ENCODE results near the gene SARM1.

SARM1 gene

GRCh38 chr17:28372203-28372944 is 880 bp downstream of the SARM1 start:
- DNase-seq (ENCODE audit: insufficient read length, low spot score): peak; percentile 52
- no peak for TF ChIP-seq POU2F2 (IDR thresholded peaks at IDR 0.05; ENCODE audit: low read depth, low read length)
- TF ChIP-seq POLR2A (IDR thresholded peaks at IDR 0.05; ENCODE audit: low read depth, low read length): no peak
- TF ChIP-seq SPI1 (IDR thresholded peaks at IDR 0.05; ENCODE audit: low read depth, low read length): no peak
- TF ChIP-seq TAF1 (IDR thresholded peaks at IDR 0.05; ENCODE audit: low read depth, low read length): no peak
- TF ChIP-seq PAX5 (IDR thresholded peaks at IDR 0.05; ENCODE audit: insufficient read depth, low read length, severe bottlenecking): no peak
- no peak for TF ChIP-seq POLR2AphosphoS5 (IDR thresholded peaks at IDR 0.05; ENCODE audit: low read depth, low read length)
- peak; percentile 43 for FAIRE-seq

- no peak for TF ChIP-seq POU2F2 (IDR thresholded peaks at IDR 0.05; ENCODE audit: low read depth, low read length)
- TF ChIP-seq SPI1 (IDR thresholded peaks at IDR 0.05; ENCODE audit: low read depth, low read length): no peak
- no peak for TF ChIP-seq POLR2A (IDR thresholded peaks at IDR 0.05; ENCODE audit: low read depth, low read length)
- TF ChIP-seq TAF1 (IDR thresholded peaks at IDR 0.05; ENCODE audit: low read depth, low read length): no peak
- TF ChIP-seq POLR2AphosphoS5 (IDR thresholded peaks at IDR 0.05; ENCODE audit: low read depth, low read length): no peak
- TF ChIP-seq PAX5 (IDR thresholded peaks at IDR 0.05; ENCODE audit: insufficient read depth, low read length, severe bottlenecking): no peak
- FAIRE-seq (no peak), DNase-seq (ENCODE audit: insufficient read length, low spot score) (no peak)
Measured at GRCh38 chr17:28372945-28373274, 1.4 kb downstream of the SARM1 start.

GRCh38 chr17:28379814-28380801 is 8.6 kb downstream of the SARM1 start:
- TF ChIP-seq POU2F2 (IDR thresholded peaks at IDR 0.05; ENCODE audit: low read depth, low read length) (no peak), PAX5 (IDR thresholded peaks at IDR 0.05; ENCODE audit: insufficient read depth, low read length, severe bottlenecking) (no peak), TAF1 (IDR thresholded peaks at IDR 0.05; ENCODE audit: low read depth, low read length) (no peak), SPI1 (IDR thresholded peaks at IDR 0.05; ENCODE audit: low read depth, low read length) (no peak), POLR2AphosphoS5 (IDR thresholded peaks at IDR 0.05; ENCODE audit: low read depth, low read length) (no peak), POLR2A (IDR thresholded peaks at IDR 0.05; ENCODE audit: low read depth, low read length) (no peak)
- DNase-seq (ENCODE audit: insufficient read length, low spot score): no peak
- no peak for FAIRE-seq

DNA sequence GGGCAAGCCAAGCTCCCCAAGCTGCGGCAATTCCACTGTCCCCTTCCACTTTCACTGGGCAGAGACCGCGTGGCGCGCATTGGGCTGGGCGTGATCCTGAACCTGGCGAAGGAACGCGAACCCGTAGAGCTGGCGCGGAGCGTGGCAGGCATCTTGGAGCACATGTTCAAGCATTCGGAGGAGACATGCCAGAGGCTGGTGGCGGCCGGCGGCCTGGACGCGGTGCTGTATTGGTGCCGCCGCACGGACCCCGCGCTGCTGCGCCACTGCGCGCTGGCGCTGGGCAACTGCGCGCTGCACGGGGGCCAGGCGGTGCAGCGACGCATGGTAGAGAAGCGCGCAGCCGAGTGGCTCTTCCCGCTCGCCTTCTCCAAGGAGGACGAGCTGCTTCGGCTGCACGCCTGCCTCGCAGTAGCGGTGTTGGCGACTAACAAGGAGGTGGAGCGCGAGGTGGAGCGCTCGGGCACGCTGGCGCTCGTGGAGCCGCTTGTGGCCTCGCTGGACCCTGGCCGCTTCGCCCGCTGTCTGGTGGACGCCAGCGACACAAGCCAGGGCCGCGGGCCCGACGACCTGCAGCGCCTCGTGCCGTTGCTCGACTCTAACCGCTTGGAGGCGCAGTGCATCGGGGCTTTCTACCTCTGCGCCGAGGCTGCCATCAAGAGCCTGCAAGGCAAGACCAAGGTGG is 9.8 kb downstream of the SARM1 start:
- no peak for FAIRE-seq
- no peak for DNase-seq (ENCODE audit: insufficient read length, low spot score)
- TF ChIP-seq TAF1 (IDR thresholded peaks at IDR 0.05; ENCODE audit: low read depth, low read length) (no peak), SPI1 (IDR thresholded peaks at IDR 0.05; ENCODE audit: low read depth, low read length) (no peak), POLR2A (IDR thresholded peaks at IDR 0.05; ENCODE audit: low read depth, low read length) (no peak)

DNA sequence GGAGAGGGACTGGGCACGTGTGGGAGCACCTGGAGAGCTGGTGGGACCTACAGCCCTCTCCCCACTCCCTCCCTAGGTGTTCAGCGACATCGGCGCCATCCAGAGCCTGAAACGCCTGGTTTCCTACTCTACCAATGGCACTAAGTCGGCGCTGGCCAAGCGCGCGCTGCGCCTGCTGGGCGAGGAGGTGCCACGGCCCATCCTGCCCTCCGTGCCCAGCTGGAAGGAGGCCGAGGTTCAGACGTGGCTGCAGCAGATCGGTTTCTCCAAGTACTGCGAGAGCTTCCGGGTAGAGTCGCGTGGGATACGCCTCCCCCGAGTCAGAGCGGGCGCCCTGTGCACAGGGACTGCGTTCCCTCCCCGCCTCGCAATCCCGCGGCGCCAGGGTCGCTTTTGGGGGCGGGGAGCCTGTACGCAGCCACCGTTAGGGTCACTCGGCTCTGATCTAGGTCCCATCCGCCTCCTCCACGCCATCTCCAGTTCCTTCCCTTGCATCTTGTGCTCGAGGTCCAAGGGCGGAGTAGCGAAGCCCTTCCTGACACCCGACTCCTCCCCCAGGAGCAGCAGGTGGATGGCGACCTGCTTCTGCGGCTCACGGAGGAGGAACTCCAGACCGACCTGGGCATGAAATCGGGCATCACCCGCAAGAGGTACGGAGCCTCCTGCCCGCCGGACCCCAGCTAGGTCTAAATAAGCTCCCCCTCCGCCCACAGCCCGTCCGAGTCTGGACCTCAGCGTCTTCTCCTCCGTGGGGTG is 13.0 kb downstream of the SARM1 start:
- FAIRE-seq (peak; percentile 94), DNase-seq (ENCODE audit: insufficient read length, low spot score) (peak; percentile 67)
- TF ChIP-seq PAX5 (IDR thresholded peaks at IDR 0.05; ENCODE audit: insufficient read depth, low read length, severe bottlenecking): no peak
- TF ChIP-seq TAF1 (IDR thresholded peaks at IDR 0.05; ENCODE audit: low read depth, low read length): peak; percentile 20; the same call in 1 of the 2 replicates
- no peak for TF ChIP-seq SPI1 (IDR thresholded peaks at IDR 0.05; ENCODE audit: low read depth, low read length)
- peak; percentile 82 for TF ChIP-seq POLR2AphosphoS5 (IDR thresholded peaks at IDR 0.05; ENCODE audit: low read depth, low read length)
- TF ChIP-seq POLR2A (IDR thresholded peaks at IDR 0.05; ENCODE audit: low read depth, low read length): peak; percentile 66; the same call in 1 of the 2 replicates
- TF ChIP-seq POU2F2 (IDR thresholded peaks at IDR 0.05; ENCODE audit: low read depth, low read length): no peak

DNA sequence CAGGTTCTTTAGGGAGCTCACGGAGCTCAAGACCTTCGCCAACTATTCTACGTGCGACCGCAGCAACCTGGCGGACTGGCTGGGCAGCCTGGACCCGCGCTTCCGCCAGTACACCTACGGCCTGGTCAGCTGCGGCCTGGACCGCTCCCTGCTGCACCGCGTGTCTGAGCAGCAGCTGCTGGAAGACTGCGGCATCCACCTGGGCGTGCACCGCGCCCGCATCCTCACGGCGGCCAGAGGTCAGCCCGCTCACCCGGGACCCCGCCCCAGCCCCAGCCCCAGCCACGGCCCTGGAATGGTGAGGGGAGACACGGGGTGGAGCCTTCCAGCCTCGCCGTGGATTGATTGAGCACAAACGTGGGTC is 13.5 kb downstream of the SARM1 start:
- DNase-seq (ENCODE audit: insufficient read length, low spot score): no peak
- FAIRE-seq: peak; percentile 38
- no peak for TF ChIP-seq TAF1 (IDR thresholded peaks at IDR 0.05; ENCODE audit: low read depth, low read length)
- no peak for TF ChIP-seq PAX5 (IDR thresholded peaks at IDR 0.05; ENCODE audit: insufficient read depth, low read length, severe bottlenecking)
- no peak for TF ChIP-seq POU2F2 (IDR thresholded peaks at IDR 0.05; ENCODE audit: low read depth, low read length)
- no peak for TF ChIP-seq POLR2A (IDR thresholded peaks at IDR 0.05; ENCODE audit: low read depth, low read length)
- no peak for TF ChIP-seq SPI1 (IDR thresholded peaks at IDR 0.05; ENCODE audit: low read depth, low read length)
- TF ChIP-seq POLR2AphosphoS5 (IDR thresholded peaks at IDR 0.05; ENCODE audit: low read depth, low read length): no peak

DNA sequence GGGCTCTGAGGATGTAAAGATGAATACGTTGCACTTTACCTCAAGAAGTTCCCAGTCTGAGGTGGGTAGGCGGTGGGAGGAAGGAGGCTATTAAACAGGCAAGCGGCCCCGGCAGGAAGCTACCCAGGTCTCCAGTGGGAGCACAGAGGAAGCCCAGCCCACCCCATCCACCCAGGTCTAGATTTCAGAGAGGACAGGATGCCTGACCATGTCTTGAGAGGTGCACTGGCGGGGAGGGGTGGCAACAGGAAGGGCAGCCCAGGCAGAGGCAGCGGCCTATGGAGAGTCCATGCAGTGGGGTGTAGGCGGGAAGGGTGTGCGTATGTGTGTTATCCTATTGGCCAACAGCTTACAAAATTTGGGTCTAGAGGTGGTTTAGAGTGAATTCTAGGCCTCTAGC is 13.9 kb downstream of the SARM1 start:
- no peak for DNase-seq (ENCODE audit: insufficient read length, low spot score)
- no peak for FAIRE-seq
- no peak for TF ChIP-seq PAX5 (IDR thresholded peaks at IDR 0.05; ENCODE audit: insufficient read depth, low read length, severe bottlenecking)
- TF ChIP-seq POU2F2 (IDR thresholded peaks at IDR 0.05; ENCODE audit: low read depth, low read length): no peak
- TF ChIP-seq POLR2A (IDR thresholded peaks at IDR 0.05; ENCODE audit: low read depth, low read length): no peak
- TF ChIP-seq TAF1 (IDR thresholded peaks at IDR 0.05; ENCODE audit: low read depth, low read length): no peak
- TF ChIP-seq POLR2AphosphoS5 (IDR thresholded peaks at IDR 0.05; ENCODE audit: low read depth, low read length): no peak
- no peak for TF ChIP-seq SPI1 (IDR thresholded peaks at IDR 0.05; ENCODE audit: low read depth, low read length)

GRCh38 chr17:28386391-28386790 is 14.9 kb downstream of the SARM1 start:
- FAIRE-seq (no peak), DNase-seq (ENCODE audit: insufficient read length, low spot score) (no peak)
- TF ChIP-seq TAF1 (IDR thresholded peaks at IDR 0.05; ENCODE audit: low read depth, low read length): no peak
- no peak for TF ChIP-seq POU2F2 (IDR thresholded peaks at IDR 0.05; ENCODE audit: low read depth, low read length)
- no peak for TF ChIP-seq POLR2AphosphoS5 (IDR thresholded peaks at IDR 0.05; ENCODE audit: low read depth, low read length)
- TF ChIP-seq POLR2A (IDR thresholded peaks at IDR 0.05; ENCODE audit: low read depth, low read length): no peak
- TF ChIP-seq SPI1 (IDR thresholded peaks at IDR 0.05; ENCODE audit: low read depth, low read length): no peak
- TF ChIP-seq PAX5 (IDR thresholded peaks at IDR 0.05; ENCODE audit: insufficient read depth, low read length, severe bottlenecking): no peak

Data from GM12891 (cell line).